Measurements from ENCODE around the gene AFTPH. TPM values are rescaled to one million over a fixed set of nuclear protein-coding genes. Genes with fewer than 3 reads are reported as not detected.

The AFTPH gene
- total and polyA plus RNA-seq, 4 donors: 27.0 to 78.1 (median 35.0) TPM

DNA sequence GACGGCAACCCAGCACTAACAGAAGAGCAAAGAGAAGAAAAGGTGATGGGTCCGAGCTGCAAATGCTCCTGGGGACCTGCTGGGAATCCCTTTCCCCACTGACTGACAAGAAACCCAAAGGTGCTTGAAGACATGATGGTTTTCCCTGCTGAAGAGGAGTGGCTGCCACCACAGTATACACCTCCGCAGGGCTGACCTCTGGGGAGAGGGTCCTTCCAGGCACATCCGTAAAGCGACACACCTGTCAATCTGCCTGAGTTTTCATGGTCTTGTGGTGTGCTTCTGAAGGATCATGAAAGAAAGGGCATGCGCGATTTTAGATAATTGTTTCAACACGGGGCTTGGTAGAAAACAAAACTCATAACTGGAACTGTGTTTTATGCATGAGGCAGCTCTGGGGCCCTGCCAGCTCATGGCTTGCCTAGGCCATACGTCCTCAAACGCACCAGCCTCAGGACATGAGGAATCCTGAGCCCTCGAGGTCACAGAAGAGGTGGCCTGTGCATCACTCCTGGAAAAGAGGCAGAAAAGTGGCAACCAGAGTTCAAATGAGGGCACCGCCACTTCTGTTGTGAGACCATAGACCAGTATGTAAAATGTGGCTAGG, 77.8 kb downstream of the AFTPH start:
- WGBS, 2 donors: 87 to 88% methylated on average over 12 of the region's 12 CpGs
- Histone ChIP-seq H3K4me3 (no peak overlapping the region), H3K27ac (ENCODE audit: low read depth in 1 of 2, low read length in 1 of 2) (no peak overlapping the region), H3K36me3 (ENCODE audit: control insufficient read depth in 4 of 4, insufficient read depth in 4 of 4, low read length in 4 of 4) (no peaks in the 10 kb centered on the region), H3K9ac (ENCODE audit: insufficient read depth in 1 of 2, low read length in 2 of 2) (no peak overlapping the region), H3K9me3 (ENCODE audit: control insufficient read depth in 4 of 4, insufficient read depth in 3 of 4, low read length in 3 of 4) (no peaks in the 10 kb centered on the region), H3K4me1 (ENCODE audit: control insufficient read depth in 5 of 5, insufficient read depth in 5 of 5, low read length in 5 of 5) (peaks cover 0 to 41% (median 3%) of the 10 kb centered on the region in 5 donors), H3K27me3 (ENCODE audit: control insufficient read depth in 3 of 3, insufficient read depth in 3 of 3, low read length in 2 of 3) (no peaks in the 10 kb centered on the region)
- DNase-seq (no peak), ATAC-seq (ENCODE audit: insufficient read depth, low FRiP score) (no peak)
- TF ChIP-seq CTCF (IDR thresholded peaks at IDR 0.05; ENCODE audit: control extremely low read depth, extremely low read depth): no peak

DNA sequence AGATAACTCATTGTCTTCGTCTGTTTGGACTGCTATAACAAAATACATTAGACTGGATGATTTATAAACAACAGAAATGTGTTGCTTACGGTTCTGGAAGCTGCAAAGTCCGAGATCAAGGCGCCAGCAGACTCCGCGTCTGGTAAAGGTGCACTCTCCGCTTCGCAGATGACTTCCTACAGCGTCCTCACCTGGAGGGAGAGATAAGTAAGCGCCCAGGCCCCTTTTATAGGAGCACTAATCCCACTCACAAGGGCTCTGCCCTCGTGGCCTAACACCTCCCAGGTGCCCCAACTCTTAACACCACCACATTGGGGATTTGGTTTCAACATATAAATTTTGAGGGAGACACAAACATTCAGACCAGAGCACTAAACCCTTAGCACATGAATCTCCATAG, 78.3 kb downstream of the AFTPH start:
- no peaks in the 10 kb centered on the region for H3K27me3 ChIP-seq (ENCODE audit: control insufficient read depth in 3 of 3, insufficient read depth in 3 of 3, low read length in 2 of 3)
- ATAC-seq (ENCODE audit: insufficient read depth, low FRiP score) (no peak), DNase-seq (no peak)
- 95% methylated on average over 11 of the region's 11 CpGs for WGBS, 2 donors
- H3K4me1 ChIP-seq (ENCODE audit: control insufficient read depth in 5 of 5, insufficient read depth in 5 of 5, low read length in 5 of 5): peaks cover 0 to 46% (median 6%) of the 10 kb centered on the region in 5 donors
- H3K9ac ChIP-seq (ENCODE audit: insufficient read depth in 1 of 2, low read length in 2 of 2): no peak overlapping the region
- H3K27ac ChIP-seq (ENCODE audit: low read depth in 1 of 2, low read length in 1 of 2): no peak overlapping the region
- TF ChIP-seq CTCF (IDR thresholded peaks at IDR 0.05; ENCODE audit: control extremely low read depth, extremely low read depth): no peak
- no peaks in the 10 kb centered on the region for H3K9me3 ChIP-seq (ENCODE audit: control insufficient read depth in 4 of 4, insufficient read depth in 3 of 4, low read length in 3 of 4)
- no peaks in the 10 kb centered on the region for H3K36me3 ChIP-seq (ENCODE audit: control insufficient read depth in 4 of 4, insufficient read depth in 4 of 4, low read length in 4 of 4)
- H3K4me3 ChIP-seq: no peak overlapping the region

DNA sequence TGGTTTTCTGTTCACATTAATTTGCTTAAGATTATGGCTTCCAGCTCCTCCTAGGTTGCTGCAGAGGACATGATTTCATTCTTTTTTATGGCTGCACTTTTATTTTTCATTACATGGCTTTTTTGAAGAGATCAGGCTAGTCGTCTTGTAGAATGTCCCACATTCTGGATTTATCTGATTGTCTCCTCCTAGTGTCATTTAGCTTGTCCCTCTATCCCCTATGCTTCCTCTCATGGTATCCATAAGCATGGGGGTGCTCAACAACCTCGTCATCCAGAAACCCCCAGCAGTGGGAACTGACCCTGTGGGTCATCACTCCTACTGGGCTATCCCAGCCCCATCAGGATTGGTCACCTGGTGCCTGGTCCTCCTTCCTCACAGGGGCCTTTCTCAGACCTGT, 80.0 kb downstream of the AFTPH start:
- ATAC-seq (ENCODE audit: insufficient read depth, low FRiP score): no peak

More for the DNA sequence above, 80.0 kb downstream of the AFTPH start:
- Histone ChIP-seq H3K9me3 (ENCODE audit: control insufficient read depth in 4 of 4, insufficient read depth in 3 of 4, low read length in 3 of 4) (no peaks in the 10 kb centered on the region), H3K36me3 (ENCODE audit: control insufficient read depth in 4 of 4, insufficient read depth in 4 of 4, low read length in 4 of 4) (no peaks in the 10 kb centered on the region), H3K27ac (ENCODE audit: low read depth in 1 of 2, low read length in 1 of 2) (no peak overlapping the region), H3K4me3 (no peak overlapping the region), H3K27me3 (ENCODE audit: control insufficient read depth in 3 of 3, insufficient read depth in 3 of 3, low read length in 2 of 3) (no peaks in the 10 kb centered on the region), H3K9ac (ENCODE audit: insufficient read depth in 1 of 2, low read length in 2 of 2) (no peak overlapping the region), H3K4me1 (ENCODE audit: control insufficient read depth in 5 of 5, insufficient read depth in 5 of 5, low read length in 5 of 5) (peaks cover 0 to 60% (median 14%) of the 10 kb centered on the region in 5 donors)
- 92 to 100% methylated on average over 2 of the region's 2 CpGs for WGBS, 2 donors
- no peak for DNase-seq
- TF ChIP-seq CTCF (IDR thresholded peaks at IDR 0.05; ENCODE audit: control extremely low read depth, extremely low read depth): no peak
